RWPE2 (cell line): Measurements from ENCODE around the gene THAP9.
"Not testable (repeated sequence)": the region's sequence is repeated elsewhere in the genome, so short reads cannot be mapped to it uniquely, and the experiment has no call there.

Experiments used
- ATAC-seq: fragments of 200-7000 bp; cut with Tn5 transposase; 3 replicates; pipeline ENCODE4 v1.9.1; 2021; ENCODE audit warnings: low read depth
- DNase-seq: peaks from one replicate; pipeline ENCODE4 v3.0.0-alpha.2; 2020; ENCODE audit warnings: low spot score
- H3K27ac ChIP-seq: fragments of 450-650 bp; 2 replicates; pipeline ENCODE4 v1.5.1; 2017; ENCODE audit warnings: mild to moderate bottlenecking; ENCODE audit not compliant: poor library complexity, severe bottlenecking
- H3K27me3 ChIP-seq: fragments of 250-450 bp; sonication (Bioruptor Pico); 2 replicates; pipeline ENCODE4 v1.5.1; 2021; ENCODE audit warnings: mild to moderate bottlenecking, moderate library complexity; ENCODE audit not compliant: insufficient read depth, poor library complexity, severe bottlenecking
- H3K36me3 ChIP-seq: fragments of 250-450 bp; sonication (Bioruptor Pico); 2 replicates; pipeline ENCODE4 v1.5.1; 2020; ENCODE audit warnings: low read depth, mild to moderate bottlenecking, moderate library complexity
- H3K4me1 ChIP-seq: fragments of 250-450 bp; sonication (Bioruptor Pico); 2 replicates; pipeline ENCODE4 v1.5.1; 2021; ENCODE audit warnings: mild to moderate bottlenecking, moderate library complexity; ENCODE audit not compliant: insufficient read depth, poor library complexity, severe bottlenecking
- H3K4me3 ChIP-seq: fragments of 250-450 bp; sonication (Bioruptor Pico); 2 replicates; pipeline ENCODE4 v1.5.1; 2021; ENCODE audit warnings: mild to moderate bottlenecking, moderate library complexity; ENCODE audit not compliant: severe bottlenecking
- H3K9me3 ChIP-seq: fragments of 250-450 bp; sonication (Bioruptor Pico); 2 replicates; pipeline ENCODE4 v1.5.1; 2021; ENCODE audit warnings: mild to moderate bottlenecking, moderate library complexity; ENCODE audit not compliant: severe bottlenecking
- CTCF ChIP-seq: fragments of 450-650 bp; IDR thresholded peaks from one replicate; pipeline ENCODE4 v1.5.1; 2017; ENCODE audit warnings: mild to moderate bottlenecking, moderate library complexity; ENCODE audit not compliant: poor library complexity, severe bottlenecking

THAP9 gene

GRCh38 chr4:82900411-82901182, at the start of gene THAP9:
Gene THAP9 (plus strand): TSS chr4:82900735. CDS start chr4:82900803, 68 bp downstream.
- Histone ChIP-seq H3K4me1 (peaks cover 21% of the 10 kb centered on the region), H3K9me3 (no peaks in the 10 kb centered on the region), H3K27me3 (no peaks in the 10 kb centered on the region), H3K36me3 (peaks cover 40% of the 10 kb centered on the region), H3K27ac (peak within 1 kb of the TSS; percentile 90), H3K4me3 (peak within 1 kb of the TSS; percentile 83)
- DNase-seq (peak; percentile 99), ATAC-seq (peak; percentile 94)
- no peak for TF ChIP-seq CTCF

GRCh38 chr4:82851318-82851717, 49.2 kb upstream of the THAP9 start:
- Histone ChIP-seq H3K36me3 (peaks cover 100% of the 10 kb centered on the region), H3K9me3 (no peaks in the 10 kb centered on the region), H3K4me1 (peaks cover 9% of the 10 kb centered on the region), H3K27ac (no peak overlapping the region), H3K27me3 (no peaks in the 10 kb centered on the region), H3K4me3 (no peak overlapping the region)
- DNase-seq (no peak), ATAC-seq (no peak)
- no peak for TF ChIP-seq CTCF

GRCh38 chr4:82851885-82852750, 48.4 kb upstream of the THAP9 start:
- Histone ChIP-seq H3K27me3 (no peaks in the 10 kb centered on the region), H3K36me3 (peaks cover 100% of the 10 kb centered on the region), H3K9me3 (no peaks in the 10 kb centered on the region), H3K27ac (no peak overlapping the region), H3K4me1 (peaks cover 9% of the 10 kb centered on the region), H3K4me3 (no peak overlapping the region)
- ATAC-seq (no peak), DNase-seq (no peak)
- peak; percentile 50 for TF ChIP-seq CTCF

- DNase-seq, result no peak
- peaks cover 9% of the 10 kb centered on the region for H3K4me1 ChIP-seq
- peaks cover 100% of the 10 kb centered on the region for H3K36me3 ChIP-seq
- H3K4me3 ChIP-seq, result no peak overlapping the region
- no peak for ATAC-seq
- no peak overlapping the region for H3K27ac ChIP-seq
- H3K27me3 ChIP-seq, result no peaks in the 10 kb centered on the region
- H3K9me3 ChIP-seq, result no peaks in the 10 kb centered on the region
- no peak for TF ChIP-seq CTCF
Measured at GRCh38 chr4:82852751-82853285, 47.7 kb upstream of the THAP9 start.

GRCh38 chr4:82860487-82860886, 40.0 kb upstream of the THAP9 start:
- not testable (repeated sequence) for ATAC-seq, H3K4me3 ChIP-seq, H3K27ac ChIP-seq, H3K4me1 ChIP-seq, H3K9me3 ChIP-seq, H3K27me3 ChIP-seq, DNase-seq
- H3K36me3 ChIP-seq, result peaks cover 92% of the 10 kb centered on the region
